Right ventricle myocardium inferior (tissue), 1 donor: ENCODE data around the gene NUMA1. TPM values are rescaled to one million over a fixed set of nuclear protein-coding genes. Genes with fewer than 3 reads are reported as not detected.

Experiments used
- ATAC-seq: fragments of 200-7000 bp; cut with Tn5 transposase; one replicate; pipeline ENCODE4 v1.9.1; 2020; ENCODE audit warnings: mild to moderate bottlenecking, moderate library complexity
- DNase-seq: peaks from one replicate; pipeline ENCODE4 v3.0.0; 2021; ENCODE audit errors: missing footprints
- intact Hi-C: fragments of 100-400 bp; cut with DNase I; formaldehyde crosslinking; loops from one replicate; pipeline ENCODE4 v1.11.0; 2022
- total RNA-seq: library from RNA; stranded (reverse); fragmentation: NEBNext Ultra II Directional; extraction: Animal tissue kit (Norgen Biotek cat#: 25700); gene quantifications from one replicate; pipeline ENCODE4 v1.2.1, GENCODE V29; 2021
- donor health status: DM: no; HTN: yes; CAD: no; lungs with severe emphysema.

The NUMA1 gene
- total RNA-seq, 1 donor from 2014 or later = 81.3 TPM

GRCh38 chr11:72007089-72007476 lies 73.3 kb downstream of the NUMA1 start:
- intact Hi-C loops = no loop called here
- ATAC-seq (no peak), DNase-seq (no peak)

- no peak for ATAC-seq
- intact Hi-C loops = no loop called here
- no peak for DNase-seq
Observed at GRCh38 chr11:72006309-72007088, 73.8 kb downstream of the NUMA1 start.

GRCh38 chr11:72005347-72006260 lies 74.7 kb downstream of the NUMA1 start:
- intact Hi-C loops = no loop called here
- ATAC-seq (no peak), DNase-seq (no peak)

- no peak for DNase-seq
- intact Hi-C loops = no loop called here
- ATAC-seq = no peak
Observed at GRCh38 chr11:72004515-72005346, 75.6 kb downstream of the NUMA1 start.

GRCh38 chr11:72003776-72004171 lies 76.6 kb downstream of the NUMA1 start:
- DNase-seq = no peak
- ATAC-seq = no peak
- intact Hi-C loops = no loop called here

- intact Hi-C loops = no loop called here
- no peak for DNase-seq
- no peak for ATAC-seq
Observed at GRCh38 chr11:72002841-72003775, 77.2 kb downstream of the NUMA1 start.

- DNase-seq (no peak), ATAC-seq (no peak)
- intact Hi-C loops = no loop called here
Observed at GRCh38 chr11:72001834-72002591, 78.3 kb downstream of the NUMA1 start.

- ATAC-seq = no peak
- intact Hi-C loops = no loop called here
- DNase-seq = no peak
Observed at GRCh38 chr11:72001285-72001684, 79.1 kb downstream of the NUMA1 start.

GRCh38 chr11:72000202-72000867 lies 80.0 kb downstream of the NUMA1 start:
- ATAC-seq = no peak
- no peak for DNase-seq
- intact Hi-C loops = no loop called here

GRCh38 chr11:71999798-72000197 lies 80.5 kb downstream of the NUMA1 start:
- intact Hi-C loops = no loop called here
- DNase-seq = no peak
- ATAC-seq = no peak

GRCh38 chr11:71999362-71999761 lies 81.0 kb downstream of the NUMA1 start:
- intact Hi-C loops = no loop called here
- DNase-seq (no peak), ATAC-seq (peak; percentile 40)

GRCh38 chr11:71998649-71999310 lies 81.6 kb downstream of the NUMA1 start, which contains the start of gene IL18BP:
Gene IL18BP, plus strand, starts transcription at chr11:71998909. Its CDS starts 1,076 bp downstream, at chr11:71999985.
- intact Hi-C loops = no loop called here
- no peak for ATAC-seq
- DNase-seq = no peak

GRCh38 chr11:71998061-71998460 lies 82.3 kb downstream of the NUMA1 start:
- intact Hi-C loops = no loop called here
- ATAC-seq (no peak), DNase-seq (no peak)

- intact Hi-C loops = no loop called here
- DNase-seq = no peak
- no peak for ATAC-seq
Observed at GRCh38 chr11:71997594-71997993, 82.7 kb downstream of the NUMA1 start.

GRCh38 chr11:71996946-71997345 lies 83.4 kb downstream of the NUMA1 start:
- peak; percentile 56 for ATAC-seq
- intact Hi-C loops = no loop called here

GRCh38 chr11:71996517-71996916 lies 83.8 kb downstream of the NUMA1 start:
- ATAC-seq = peak; percentile 1
- no peak for DNase-seq
- intact Hi-C loops = no loop called here

More at GRCh38 chr11:71996946-71997345, 83.4 kb downstream of the NUMA1 start:
- DNase-seq = peak; percentile 85
